Neural cell (in vitro differentiated cells): ENCODE results near the gene RNASE9. TPM values are rescaled to one million over a fixed set of nuclear protein-coding genes. Genes with fewer than 3 reads are reported as not detected.

Experiments used
- H2AFZ ChIP-seq: fragments of 200-600, 300-800 bp; sonication (generic), shearing (Covaris generic); 2 replicates; pipeline ENCODE4 v1.6.0; 2014; ENCODE audit warnings: low read depth, mild to moderate bottlenecking, antibody characterized with exemption, low read length, moderate library complexity
- H3F3A ChIP-seq: fragments of 200-600 bp; shearing (Covaris generic); 2 replicates; pipeline ENCODE4 v1.6.1; 2016; ENCODE audit warnings: mild to moderate bottlenecking, moderate library complexity, mixed read lengths, antibody characterized with exemption, low read length; ENCODE audit not compliant: insufficient read depth, poor library complexity, severe bottlenecking
- H3K27ac ChIP-seq: fragments of 200-600, 300-800 bp; sonication (generic), shearing (Covaris generic); 2 replicates; pipeline ENCODE4 v1.5.1; 2014; ENCODE audit warnings: mild to moderate bottlenecking, low read length, moderate library complexity
- H3K27me3 ChIP-seq: fragments of 300-800, 200-600 bp; sonication (generic), shearing (Covaris generic); 2 replicates; pipeline ENCODE4 v1.6.0; 2014; ENCODE audit warnings: mild to moderate bottlenecking, low read depth, low read length, moderate library complexity; ENCODE audit not compliant: insufficient read depth
- H3K36me3 ChIP-seq: fragments of 300-800, 200-600 bp; sonication (generic), shearing (Covaris generic); 2 replicates; pipeline ENCODE4 v1.5.1; 2014; ENCODE audit warnings: mild to moderate bottlenecking, antibody characterized with exemption, low read length, moderate library complexity; ENCODE audit not compliant: insufficient read depth
- H3K4me2 ChIP-seq: fragments of 300-800, 200-600 bp; sonication (generic), shearing (Covaris generic); 2 replicates; pipeline ENCODE4 v1.6.0; 2014; ENCODE audit warnings: mild to moderate bottlenecking, low read length
- H3K4me3 ChIP-seq: fragments of 300-800, 200-600 bp; sonication (generic), shearing (Covaris generic); 2 replicates; pipeline ENCODE4 v1.5.1; 2014; ENCODE audit warnings: mild to moderate bottlenecking, low read length, moderate library complexity
- H3K79me2 ChIP-seq: fragments of 200-600 bp; shearing (Covaris generic); replicated peaks from 2 replicates; pipeline ENCODE4 v1.6.0; 2014; ENCODE audit warnings: mild to moderate bottlenecking, low read length, moderate library complexity; ENCODE audit not compliant: insufficient read depth
- H3K9ac ChIP-seq: fragments of 300-800, 200-600 bp; sonication (generic), shearing (Covaris generic); 2 replicates; pipeline ENCODE4 v1.6.1; 2016; ENCODE audit warnings: mild to moderate bottlenecking, low read length, mixed read lengths
- H3K9me2 ChIP-seq: fragments of 200-600 bp; shearing (Covaris generic); 2 replicates; pipeline ENCODE4 v1.6.1; 2016; ENCODE audit warnings: mild to moderate bottlenecking, low read length, mixed read lengths; ENCODE audit not compliant: insufficient read depth
- H3K9me3 ChIP-seq: fragments of 200-600, 300-800 bp; sonication (generic), shearing (Covaris generic); 2 replicates; pipeline ENCODE4 v1.6.1; 2016; ENCODE audit warnings: mild to moderate bottlenecking, mixed run types, low read length, moderate library complexity, mixed read lengths
- H4K20me1 ChIP-seq: fragments of 200-600 bp; shearing (Covaris generic); 2 replicates; pipeline ENCODE4 v1.6.1; 2016; ENCODE audit warnings: mild to moderate bottlenecking, mixed run types; ENCODE audit not compliant: insufficient read depth
- EP300 ChIP-seq: fragments of 450-650 bp; conservative IDR thresholded peaks from 2 replicates; pipeline ENCODE4 v1.6.1; 2014; ENCODE audit warnings: antibody characterized with exemption, mild to moderate bottlenecking, moderate library complexity; ENCODE audit not compliant: poor library complexity, severe bottlenecking
- EZH2 ChIP-seq: fragments of 200-600, 300-800 bp; shearing (Covaris generic), sonication (generic); IDR thresholded peaks from 2 replicates; pipeline ENCODE4 v1.6.1; 2014; ENCODE audit warnings: antibody characterized with exemption, low read length, borderline replicate concordance, mild to moderate bottlenecking; ENCODE audit not compliant: insufficient read depth, poor library complexity, severe bottlenecking
- MXI1 ChIP-seq: fragments of 450-650 bp; conservative IDR thresholded peaks from 2 replicates; pipeline ENCODE4 v1.6.1; 2014; ENCODE audit warnings: antibody characterized with exemption, mild to moderate bottlenecking; ENCODE audit not compliant: poor library complexity, severe bottlenecking
- POLR2AphosphoS5 ChIP-seq: IDR thresholded peaks from 2 replicates; pipeline ENCODE4 v1.6.1; 2012
- RAD21 ChIP-seq: fragments of 450-650 bp; conservative IDR thresholded peaks from 2 replicates; pipeline ENCODE4 v1.6.1; 2014; ENCODE audit warnings: antibody characterized with exemption, mild to moderate bottlenecking, moderate library complexity
- SMC3 ChIP-seq: fragments of 450-650 bp; conservative IDR thresholded peaks from 2 replicates; pipeline ENCODE4 v1.6.1; 2014; ENCODE audit warnings: antibody characterized with exemption, mild to moderate bottlenecking, moderate library complexity; ENCODE audit not compliant: poor library complexity
- TAF1 ChIP-seq: IDR thresholded peaks from 2 replicates; pipeline ENCODE4 v1.6.1; 2012; ENCODE audit warnings: low read depth
- polyA plus RNA-seq: library from polyadenylated mRNA; depleted of rRNA; stranded (reverse); fragments of >200 nt; gene quantifications from 2 replicates; pipeline ENCODE4 v1.2.3, GENCODE V29; 2014
- TF ChIP-seq, protein P1 (sequence below): fragments of 450-650 bp; IDR thresholded peaks from 2 replicates; pipeline ENCODE4 v1.5.1; 2014; ENCODE audit warnings: antibody characterized with exemption, mild to moderate bottlenecking, moderate library complexity; ENCODE audit not compliant: poor library complexity, severe bottlenecking
- TF ChIP-seq, protein P2 (sequence below): IDR thresholded peaks from 2 replicates; pipeline ENCODE4 v1.6.1; 2012; ENCODE audit warnings: borderline replicate concordance

Gene RNASE9
- polyA plus RNA-seq, 1 donor from 2014 or later, result not detected

DNA sequence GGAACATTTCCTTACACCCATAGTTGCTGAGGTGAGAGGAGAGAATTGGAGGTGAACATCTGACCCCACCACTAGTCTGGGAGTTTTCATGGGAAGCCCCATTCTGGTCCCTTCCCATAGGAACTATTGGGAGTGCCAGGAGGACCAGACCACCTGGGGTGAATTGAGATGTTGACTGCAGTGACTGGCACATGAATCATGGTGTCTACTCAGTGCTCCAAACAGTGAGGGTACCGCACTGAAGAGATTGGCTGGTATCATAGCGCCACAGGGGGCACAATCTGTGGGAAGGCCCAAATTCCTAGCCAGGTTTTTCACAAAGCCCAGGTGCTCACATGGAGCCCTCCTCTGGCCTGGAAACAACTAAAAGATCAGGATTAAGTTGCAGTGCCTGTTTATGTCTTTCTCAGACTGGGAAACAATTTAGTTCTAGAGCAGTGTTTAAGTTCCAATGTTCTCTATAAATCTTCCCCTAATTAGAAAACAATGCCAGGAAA, 3.7 kb upstream of the RNASE9 start:
- Histone ChIP-seq H3K9ac (no peak overlapping the region), H3K79me2 (no peaks in the 10 kb centered on the region), H3K4me3 (no peak overlapping the region), H2AFZ (no peak overlapping the region), H4K20me1 (no peaks in the 10 kb centered on the region), H3K36me3 (no peaks in the 10 kb centered on the region), H3F3A (no peaks in the 10 kb centered on the region), H3K27ac (no peak overlapping the region), H3K9me3 (no peaks in the 10 kb centered on the region), H3K9me2 (no peaks in the 10 kb centered on the region), H3K4me2 (no peak overlapping the region), H3K27me3 (no peaks in the 10 kb centered on the region)
- TF ChIP-seq TAF1 (no peak), EP300 (no peak), RAD21 (no peak)
- TF ChIP-seq, protein P1, sequence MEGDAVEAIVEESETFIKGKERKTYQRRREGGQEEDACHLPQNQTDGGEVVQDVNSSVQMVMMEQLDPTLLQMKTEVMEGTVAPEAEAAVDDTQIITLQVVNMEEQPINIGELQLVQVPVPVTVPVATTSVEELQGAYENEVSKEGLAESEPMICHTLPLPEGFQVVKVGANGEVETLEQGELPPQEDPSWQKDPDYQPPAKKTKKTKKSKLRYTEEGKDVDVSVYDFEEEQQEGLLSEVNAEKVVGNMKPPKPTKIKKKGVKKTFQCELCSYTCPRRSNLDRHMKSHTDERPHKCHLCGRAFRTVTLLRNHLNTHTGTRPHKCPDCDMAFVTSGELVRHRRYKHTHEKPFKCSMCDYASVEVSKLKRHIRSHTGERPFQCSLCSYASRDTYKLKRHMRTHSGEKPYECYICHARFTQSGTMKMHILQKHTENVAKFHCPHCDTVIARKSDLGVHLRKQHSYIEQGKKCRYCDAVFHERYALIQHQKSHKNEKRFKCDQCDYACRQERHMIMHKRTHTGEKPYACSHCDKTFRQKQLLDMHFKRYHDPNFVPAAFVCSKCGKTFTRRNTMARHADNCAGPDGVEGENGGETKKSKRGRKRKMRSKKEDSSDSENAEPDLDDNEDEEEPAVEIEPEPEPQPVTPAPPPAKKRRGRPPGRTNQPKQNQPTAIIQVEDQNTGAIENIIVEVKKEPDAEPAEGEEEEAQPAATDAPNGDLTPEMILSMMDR, result no peak
- TF ChIP-seq, protein P2, sequence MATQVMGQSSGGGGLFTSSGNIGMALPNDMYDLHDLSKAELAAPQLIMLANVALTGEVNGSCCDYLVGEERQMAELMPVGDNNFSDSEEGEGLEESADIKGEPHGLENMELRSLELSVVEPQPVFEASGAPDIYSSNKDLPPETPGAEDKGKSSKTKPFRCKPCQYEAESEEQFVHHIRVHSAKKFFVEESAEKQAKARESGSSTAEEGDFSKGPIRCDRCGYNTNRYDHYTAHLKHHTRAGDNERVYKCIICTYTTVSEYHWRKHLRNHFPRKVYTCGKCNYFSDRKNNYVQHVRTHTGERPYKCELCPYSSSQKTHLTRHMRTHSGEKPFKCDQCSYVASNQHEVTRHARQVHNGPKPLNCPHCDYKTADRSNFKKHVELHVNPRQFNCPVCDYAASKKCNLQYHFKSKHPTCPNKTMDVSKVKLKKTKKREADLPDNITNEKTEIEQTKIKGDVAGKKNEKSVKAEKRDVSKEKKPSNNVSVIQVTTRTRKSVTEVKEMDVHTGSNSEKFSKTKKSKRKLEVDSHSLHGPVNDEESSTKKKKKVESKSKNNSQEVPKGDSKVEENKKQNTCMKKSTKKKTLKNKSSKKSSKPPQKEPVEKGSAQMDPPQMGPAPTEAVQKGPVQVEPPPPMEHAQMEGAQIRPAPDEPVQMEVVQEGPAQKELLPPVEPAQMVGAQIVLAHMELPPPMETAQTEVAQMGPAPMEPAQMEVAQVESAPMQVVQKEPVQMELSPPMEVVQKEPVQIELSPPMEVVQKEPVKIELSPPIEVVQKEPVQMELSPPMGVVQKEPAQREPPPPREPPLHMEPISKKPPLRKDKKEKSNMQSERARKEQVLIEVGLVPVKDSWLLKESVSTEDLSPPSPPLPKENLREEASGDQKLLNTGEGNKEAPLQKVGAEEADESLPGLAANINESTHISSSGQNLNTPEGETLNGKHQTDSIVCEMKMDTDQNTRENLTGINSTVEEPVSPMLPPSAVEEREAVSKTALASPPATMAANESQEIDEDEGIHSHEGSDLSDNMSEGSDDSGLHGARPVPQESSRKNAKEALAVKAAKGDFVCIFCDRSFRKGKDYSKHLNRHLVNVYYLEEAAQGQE, result no peak

DNA sequence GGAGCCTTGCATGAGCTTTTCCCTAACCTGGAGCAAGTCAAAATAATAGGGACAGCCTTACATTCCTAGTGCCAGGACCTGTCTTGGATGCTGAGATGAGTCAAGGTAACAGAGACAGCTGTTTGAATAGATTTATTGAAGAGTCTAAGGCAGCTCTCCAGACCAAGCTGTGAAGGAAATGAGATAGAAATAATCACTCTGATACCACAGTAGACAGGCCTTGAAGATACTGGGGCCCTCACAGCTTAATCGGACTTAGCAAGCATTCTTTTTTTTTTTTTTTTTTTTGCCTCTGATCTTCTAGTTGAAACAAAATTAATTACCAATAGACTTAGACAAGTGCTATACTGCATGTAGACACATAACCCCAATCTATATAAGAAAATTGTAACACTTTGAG, 3.1 kb upstream of the RNASE9 start:
- no peak for TF ChIP-seq MXI1
- TF ChIP-seq, protein P2, result no peak
- no peak for TF ChIP-seq TAF1
- TF ChIP-seq POLR2AphosphoS5, result no peak
- no peak for TF ChIP-seq SMC3
- no peak for TF ChIP-seq EZH2
- TF ChIP-seq, protein P1, result no peak
- TF ChIP-seq EP300, result no peak
- TF ChIP-seq RAD21, result no peak
- Histone ChIP-seq H3K27ac (no peak overlapping the region), H3K4me3 (no peak overlapping the region), H3F3A (no peaks in the 10 kb centered on the region), H3K27me3 (no peaks in the 10 kb centered on the region), H3K9me2 (no peaks in the 10 kb centered on the region), H3K9me3 (no peaks in the 10 kb centered on the region), H4K20me1 (no peaks in the 10 kb centered on the region), H3K79me2 (no peaks in the 10 kb centered on the region), H2AFZ (no peak overlapping the region), H3K4me2 (no peak overlapping the region), H3K36me3 (no peaks in the 10 kb centered on the region), H3K9ac (no peak overlapping the region)
